Measurements from ENCODE around the gene AXL.

GRCh38 chr19:41263042-41263849 is 44.2 kb downstream of the AXL start:
- TF ChIP-seq CTCF (IDR thresholded peaks at IDR 0.05; ENCODE audit: low read depth, low read length) (no peak), EZH2phosphoT487 (IDR thresholded peaks at IDR 0.05; ENCODE audit: low read depth) (no peak)

All from OCI-LY3 (cell line).